ENCODE measurements around the gene LMTK2.

The LMTK2 gene

DNA sequence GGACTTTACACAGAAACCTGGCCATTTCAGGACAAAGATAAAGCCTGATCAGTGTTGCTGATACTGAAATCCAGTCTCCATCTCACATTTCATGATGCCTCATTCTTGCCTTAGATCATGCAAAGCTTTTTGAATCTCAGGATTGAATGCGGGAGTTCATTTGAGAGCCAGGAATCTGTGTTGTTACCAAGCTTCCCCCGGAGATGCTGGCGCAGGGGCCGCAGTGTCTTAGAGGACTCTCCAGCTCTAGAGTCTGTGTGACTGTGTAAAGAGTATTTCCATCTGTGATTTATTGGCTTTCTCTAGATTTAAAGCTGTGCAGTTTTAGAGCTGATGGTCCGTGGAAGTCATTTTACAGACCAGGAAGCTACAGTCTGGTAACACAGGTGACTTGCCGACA lies 32.0 kb downstream of the LMTK2 start:
- DNase-seq = no peak

DNA sequence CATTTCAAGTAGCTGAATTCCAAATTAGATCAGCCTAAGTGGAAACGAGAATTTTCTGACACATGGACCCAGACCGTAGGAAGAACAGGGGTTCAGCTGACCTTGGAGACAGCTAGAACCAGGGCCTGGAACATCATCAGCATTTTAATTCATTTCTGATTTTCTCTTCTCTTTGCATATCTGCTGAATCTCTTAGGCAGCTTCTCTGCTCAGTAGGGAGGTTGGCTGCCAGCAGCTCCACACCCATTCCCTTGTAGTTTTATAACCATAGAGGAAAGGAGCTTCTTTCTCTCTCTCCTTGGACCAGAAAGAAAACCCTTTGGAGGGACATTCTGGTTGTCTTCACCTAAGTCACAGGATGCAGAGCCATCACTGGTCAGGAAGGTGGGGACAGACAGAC lies 36.0 kb downstream of the LMTK2 start:
- no peak for DNase-seq

DNA sequence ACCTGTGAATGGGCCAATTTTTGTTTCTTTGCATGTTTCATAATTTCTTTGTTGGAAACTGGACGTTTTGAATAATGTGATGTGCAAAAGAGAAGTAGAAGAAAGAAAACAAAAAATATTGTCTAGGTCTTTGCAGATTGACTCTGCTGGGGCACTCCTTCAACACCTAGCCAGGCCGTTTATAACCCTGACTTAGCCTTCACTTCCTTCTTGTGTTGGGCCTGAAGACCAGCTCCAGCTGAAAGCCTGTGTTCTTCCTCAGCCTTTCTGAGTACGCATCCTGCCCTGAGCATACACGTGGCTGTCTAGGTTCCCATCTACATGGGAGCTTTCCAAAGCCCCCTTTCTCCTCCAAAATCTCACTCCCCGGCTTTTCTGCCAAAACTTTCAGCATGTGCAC lies 41.9 kb downstream of the LMTK2 start:
- no peak for DNase-seq

- no peak for DNase-seq
These were observed 42.5 kb downstream of the LMTK2 start for GRCh38 chr7:98149116-98149692.

- DNase-seq = no peak
These were observed 45.2 kb downstream of the LMTK2 start for GRCh38 chr7:98151884-98152283.

DNA sequence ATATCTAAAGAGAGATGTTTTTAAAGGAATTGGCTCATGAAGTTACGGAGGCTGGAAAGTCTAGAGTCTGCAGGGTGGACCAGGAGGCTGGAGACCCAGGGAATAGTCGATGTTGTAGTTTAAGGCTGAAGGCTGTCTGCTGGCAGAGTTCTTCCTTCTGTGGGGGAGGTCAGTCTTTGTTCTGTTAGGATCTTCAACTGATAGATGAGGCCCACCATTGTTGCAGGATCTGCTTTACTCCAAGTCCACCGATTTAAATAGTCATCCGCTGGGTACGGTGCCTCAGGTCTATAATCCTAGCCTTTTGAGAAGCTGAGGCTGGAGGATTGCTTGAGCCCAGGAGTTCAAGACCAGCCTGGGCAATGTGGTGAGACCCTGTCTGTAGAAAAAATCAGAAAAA lies 50.0 kb downstream of the LMTK2 start:
- no peak for DNase-seq

DNA sequence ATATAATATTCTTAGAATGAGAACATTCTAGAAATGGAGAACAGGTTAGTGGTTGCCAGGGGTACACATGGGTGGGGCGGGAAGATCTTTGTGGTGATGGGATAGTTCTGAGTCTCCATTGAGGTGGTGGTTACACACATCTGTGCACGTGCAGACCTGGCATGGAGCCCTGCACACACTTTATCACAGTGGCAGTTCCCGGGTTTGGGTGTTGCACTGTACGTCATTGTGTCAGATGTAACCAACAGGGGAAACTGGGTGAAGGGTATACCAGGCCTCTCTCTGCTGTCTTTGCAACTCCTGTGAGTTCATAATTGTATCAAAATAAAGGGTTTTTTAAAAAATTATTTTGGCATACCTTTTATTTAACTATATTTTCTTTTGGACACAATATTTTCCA lies 51.1 kb downstream of the LMTK2 start:
- DNase-seq = no peak

GRCh38 chr7:98162758-98163157 lies 56.1 kb downstream of the LMTK2 start:
- no peak for DNase-seq

- DNase-seq = no peak
These were observed 56.6 kb downstream of the LMTK2 start for GRCh38 chr7:98163269-98163668.

- no peak for DNase-seq
These were observed 57.2 kb downstream of the LMTK2 start for GRCh38 chr7:98163704-98164494.

DNA sequence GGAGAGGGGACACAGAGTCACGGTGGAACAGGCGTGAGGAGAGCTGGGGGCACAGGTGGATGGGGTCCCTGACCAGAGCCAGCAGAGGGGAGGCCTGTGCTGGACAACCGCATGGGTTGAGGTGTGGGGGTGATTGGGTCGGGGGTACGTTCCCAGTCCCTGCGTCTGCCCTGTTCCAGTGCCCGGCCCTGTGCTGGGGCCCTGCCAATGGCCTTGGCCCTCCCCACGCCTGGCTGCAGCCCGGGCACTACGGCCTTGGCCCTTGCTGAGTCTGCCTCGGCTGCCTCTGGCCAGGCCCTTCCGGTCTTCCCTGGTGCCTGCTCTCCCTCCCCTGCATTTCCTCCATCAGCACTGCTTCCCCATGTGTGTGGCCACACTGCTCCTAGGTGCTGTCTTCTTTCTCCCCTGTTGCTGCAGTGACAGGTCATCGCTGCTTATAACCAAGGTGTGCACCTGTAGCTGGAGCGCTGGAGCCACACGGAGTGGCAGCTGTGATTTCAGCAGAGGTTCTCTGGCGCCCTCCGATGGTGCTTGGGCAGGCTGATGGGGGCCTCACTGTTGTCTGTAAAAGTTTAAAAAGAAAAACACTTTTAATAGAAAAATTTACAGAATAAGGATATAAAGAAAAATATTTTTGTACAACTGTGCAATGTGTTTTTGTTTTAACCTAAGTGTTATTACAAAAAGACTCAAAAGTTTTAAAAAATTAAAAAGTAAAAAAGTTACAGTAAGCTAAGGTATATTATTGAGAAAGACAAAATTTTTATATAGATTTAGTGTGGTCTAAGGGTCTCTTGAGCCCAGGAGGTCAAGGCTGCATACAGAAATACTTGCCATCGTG lies 59.4 kb downstream of the LMTK2 start:
- peak; percentile 20 for DNase-seq

DNA sequence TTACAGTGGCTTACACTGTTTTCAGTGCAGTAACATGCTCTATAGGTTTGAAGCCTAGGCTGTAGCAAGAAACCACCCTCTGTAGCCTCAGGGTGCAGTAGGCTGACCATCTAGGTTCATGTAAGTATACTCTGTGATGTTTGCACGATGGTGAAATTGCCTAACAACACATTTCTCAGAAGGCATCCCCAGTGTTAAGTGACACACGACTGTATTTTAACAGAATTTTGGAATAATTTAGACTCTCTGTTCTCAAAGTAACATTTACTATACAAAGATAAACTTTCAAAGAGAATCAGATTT lies 60.0 kb downstream of the LMTK2 start:
- no peak for DNase-seq

DNA sequence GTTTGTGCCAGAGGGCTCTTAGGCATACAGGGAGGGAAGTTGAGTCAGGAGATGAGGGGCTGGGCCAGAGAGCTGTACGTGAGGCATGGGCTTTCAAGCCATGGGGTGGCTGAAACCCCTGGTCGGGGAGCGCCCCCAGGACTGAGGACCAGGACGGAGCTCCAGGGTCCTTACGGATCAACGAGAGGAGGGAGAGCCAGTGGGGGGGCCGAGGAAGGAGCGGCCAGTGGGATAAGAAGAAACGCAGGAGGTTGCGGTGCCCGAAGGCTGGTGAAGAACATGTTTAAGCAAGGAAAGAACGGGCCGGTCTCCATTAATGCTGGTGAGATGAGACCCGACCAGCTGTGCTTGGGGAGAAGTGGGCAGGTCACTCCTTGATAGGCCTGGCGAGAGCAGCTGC lies 61.0 kb downstream of the LMTK2 start:
- DNase-seq = no peak

DNA sequence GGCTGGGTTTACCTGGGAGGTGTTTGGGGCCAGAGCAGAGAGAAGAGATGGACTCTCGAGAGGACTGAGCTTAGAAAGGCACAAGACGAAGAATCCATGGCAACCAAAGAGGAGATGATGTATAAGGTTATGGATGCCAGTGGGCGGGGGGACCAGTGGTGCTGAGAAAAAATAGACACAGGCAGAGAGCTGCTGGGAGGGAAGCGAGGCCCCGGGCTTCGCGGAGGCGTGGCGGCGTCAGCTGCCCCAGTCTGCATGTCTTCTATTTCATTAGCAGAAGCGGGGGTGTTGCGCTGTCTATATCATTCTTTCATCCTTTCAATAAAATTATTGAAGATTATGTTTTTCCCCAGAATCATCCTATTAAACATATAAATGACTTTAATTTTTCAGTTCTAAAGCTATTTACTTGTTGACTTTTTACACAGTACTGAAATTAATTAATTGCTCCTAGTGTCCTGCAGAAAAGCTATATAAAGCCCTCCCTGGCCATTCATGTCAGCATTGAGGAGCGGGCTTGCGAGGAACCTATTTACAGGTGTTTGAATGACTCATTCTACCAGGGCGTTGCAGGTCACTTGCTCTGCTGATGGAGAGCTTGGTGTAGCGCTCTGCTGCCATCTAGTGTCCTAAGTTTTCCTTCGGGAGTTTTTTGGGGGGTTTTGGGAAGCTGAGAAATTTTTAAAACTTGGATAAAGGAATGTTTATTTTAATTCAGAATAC lies 61.7 kb downstream of the LMTK2 start:
- peak; percentile 63 for DNase-seq

GRCh38 chr7:98168904-98169621 lies 62.4 kb downstream of the LMTK2 start:
- DNase-seq = no peak

GRCh38 chr7:98170966-98171365 lies 64.3 kb downstream of the LMTK2 start:
- DNase-seq = no peak

DNA sequence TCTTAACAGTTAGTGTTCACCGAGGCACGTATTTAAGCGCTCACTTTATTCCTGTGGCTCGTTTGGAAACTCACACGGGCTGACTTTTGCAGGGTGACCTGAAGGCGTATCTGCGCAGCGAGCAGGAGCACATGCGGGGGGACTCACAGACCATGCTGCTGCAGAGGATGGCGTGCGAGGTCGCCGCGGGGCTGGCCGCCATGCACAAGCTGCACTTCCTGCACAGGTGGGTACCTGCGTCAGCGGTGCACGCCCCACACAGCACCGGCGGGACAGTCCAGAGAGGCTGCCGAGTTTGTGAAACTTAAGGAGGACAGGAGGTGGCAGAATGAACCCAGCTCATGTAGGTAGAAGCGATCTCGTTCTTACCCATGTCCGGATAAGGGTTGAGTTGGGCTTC lies 64.8 kb downstream of the LMTK2 start:
- DNase-seq = no peak

- no peak for DNase-seq
These were observed 67.9 kb downstream of the LMTK2 start for GRCh38 chr7:98174334-98175259.

DNA sequence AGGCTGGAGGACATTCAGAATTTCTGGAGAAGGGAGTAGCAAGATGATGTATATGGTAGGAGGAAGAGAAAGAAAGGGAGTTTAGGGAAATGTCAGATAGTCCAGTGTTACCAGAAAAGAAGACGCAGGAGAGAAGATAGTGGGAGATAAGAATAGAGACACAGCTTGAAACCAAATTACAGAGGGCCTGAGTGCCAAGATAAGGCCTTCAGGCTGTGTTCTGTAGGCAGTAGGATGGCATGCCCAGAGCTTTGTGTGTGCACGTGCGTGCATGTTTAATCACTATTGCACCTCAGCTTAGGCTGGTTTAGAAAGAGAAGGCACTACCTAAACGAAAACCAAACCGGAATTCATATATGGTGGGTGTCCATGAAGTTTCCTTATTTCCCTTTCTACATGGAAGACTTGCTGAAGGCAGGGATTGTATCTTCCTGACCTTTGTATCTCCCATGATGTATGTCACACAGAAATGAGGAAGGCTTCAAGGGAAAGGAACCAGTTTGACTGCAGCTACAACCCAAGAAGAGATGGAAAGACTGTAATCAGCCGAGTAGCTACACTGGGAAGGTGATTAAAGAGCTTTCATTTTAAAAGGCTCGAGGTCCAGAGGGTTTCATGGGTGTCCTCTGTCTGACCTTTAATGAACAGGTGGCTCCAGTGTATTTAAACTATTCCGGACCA lies 68.7 kb downstream of the LMTK2 start:
- DNase-seq = no peak

DNA sequence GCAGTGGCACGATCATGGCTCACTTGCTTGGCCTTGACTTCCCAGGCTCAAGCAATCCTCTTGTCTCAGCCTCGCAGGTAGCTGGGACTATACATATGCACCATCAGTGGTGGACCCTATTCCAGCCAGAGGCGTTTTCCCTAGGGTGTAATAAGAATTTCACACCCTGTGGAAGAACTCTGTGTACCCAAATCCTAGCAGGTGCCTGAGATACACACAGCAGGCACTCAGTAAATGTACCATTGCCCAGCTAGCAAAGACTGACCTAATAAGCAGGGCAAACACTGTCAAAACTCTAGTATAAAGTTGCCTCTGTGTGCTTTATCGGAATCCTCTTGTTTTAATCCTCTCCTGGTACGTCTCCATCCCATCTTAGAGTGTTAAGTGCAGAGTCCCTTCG lies 70.9 kb downstream of the LMTK2 start:
- DNase-seq = no peak

GRCh38 chr7:98178321-98178720 lies 71.7 kb downstream of the LMTK2 start:
- DNase-seq = no peak

Measured in effector CD4-positive, alpha-beta T cell (primary cell).